Measurements from ENCODE around the gene CCDC97. TPM values are rescaled to one million over a fixed set of nuclear protein-coding genes. Genes with fewer than 3 reads are reported as not detected.

The CCDC97 gene
- total RNA-seq, 1 experiment from 2014 or later: 23.0 TPM

- no peak overlapping the region for H3K4me3 ChIP-seq (replicated peaks in 1 of 2; ENCODE audit: low read depth in 1 of 2, low read length in 2 of 2)
- ChIA-PET POLR2A (no interaction called here), CTCF (interaction anchor here (0.7 kb wide), 1 partner anchor 12 kb away, joined by 3 read pairs; no protein-coding TSS in a partner anchor), RAD21 (ENCODE audit: low non-redundant PET in 1 of 2, low total read pairs in 2 of 2, uncharacterized antibody in 2 of 2, unreplicated experiment in 2 of 2) (no interaction called here)
- BruUV-seq (replicated peaks): no TSS peak
- intact Hi-C loops (cut with micrococcal nuclease): no loop called here
- H3K9me3 ChIP-seq (ENCODE audit: control insufficient read depth in 1 of 2, insufficient read depth in 1 of 2, low read depth in 1 of 2, low read length in 2 of 2): no peaks in the 10 kb centered on the region
- no peak overlapping the region for H3K27ac ChIP-seq (ENCODE audit: low read depth, low read length)
- no peaks in the 10 kb centered on the region for H3K4me1 ChIP-seq (ENCODE audit: control insufficient read depth in 1 of 2, insufficient read depth in 2 of 2, low read length in 2 of 2)
- H4K20me1 ChIP-seq (ENCODE audit: insufficient read depth): no peaks in the 10 kb centered on the region
- H3K27me3 ChIP-seq (ENCODE audit: insufficient read depth, low read length): no peaks in the 10 kb centered on the region
- no peaks in the 10 kb centered on the region for H3K9me2 ChIP-seq (ENCODE audit: insufficient read depth)
- peaks cover 84 to 87% of the 10 kb centered on the region in 2 experiments for H3K36me3 ChIP-seq (ENCODE audit: control insufficient read depth in 1 of 2, insufficient read depth in 2 of 2, low read length in 2 of 2)
- H3K4me2 ChIP-seq (ENCODE audit: low read length): no peak overlapping the region
- H3K79me2 ChIP-seq (ENCODE audit: insufficient read depth, low read length): peaks cover 65% of the 10 kb centered on the region; the same call in 1 of the 2 replicates
- no peak for DNase-seq (ENCODE audit: low read depth, low spot score)
- ATAC-seq: no peak; the same call in 1 of the 2 replicates
- no peak overlapping the region for H3K9ac ChIP-seq (ENCODE audit: low read length)
- TF ChIP-seq YY1 (IDR thresholded peaks at IDR 0.05; ENCODE audit: extremely low read depth, insufficient replicate concordance, low read depth, low read length): no peak
- H2AFZ ChIP-seq (ENCODE audit: low read depth, low read length, poor library complexity, severe bottlenecking): no peak overlapping the region
Observed at GRCh38 chr19:41274802-41275201, 35.2 kb upstream of the CCDC97 start.

GRCh38 chr19:41276231-41276630 lies 33.7 kb upstream of the CCDC97 start:
- peaks cover 87 to 95% of the 10 kb centered on the region in 2 experiments for H3K36me3 ChIP-seq (ENCODE audit: control insufficient read depth in 1 of 2, insufficient read depth in 2 of 2, low read length in 2 of 2)
- no peak overlapping the region for H2AFZ ChIP-seq (ENCODE audit: low read depth, low read length, poor library complexity, severe bottlenecking)
- H3K4me2 ChIP-seq (ENCODE audit: low read length): no peak overlapping the region
- no peaks in the 10 kb centered on the region for H3K9me3 ChIP-seq (ENCODE audit: control insufficient read depth in 1 of 2, insufficient read depth in 1 of 2, low read depth in 1 of 2, low read length in 2 of 2)
- CTCF ChIA-PET: no interaction called here
- no peaks in the 10 kb centered on the region for H3K4me1 ChIP-seq (ENCODE audit: control insufficient read depth in 1 of 2, insufficient read depth in 2 of 2, low read length in 2 of 2)
- no peaks in the 10 kb centered on the region for H4K20me1 ChIP-seq (ENCODE audit: insufficient read depth)
- TF ChIP-seq FOSL1 (IDR thresholded peaks at IDR 0.05; ENCODE audit: low read depth) (no peak), ELF1 (IDR thresholded peaks at IDR 0.05; ENCODE audit: borderline replicate concordance, low read depth) (no peak), SP1 (IDR thresholded peaks at IDR 0.05; ENCODE audit: low read depth) (no peak), POLR2A (IDR thresholded peaks at IDR 0.05; ENCODE audit: borderline replicate concordance, extremely low read depth, insufficient read depth, insufficient read length) (no peak), ZFX (IDR thresholded peaks at IDR 0.05) (no peak), CBX3 (IDR thresholded peaks at IDR 0.05; ENCODE audit: low read depth) (no peak), REST (IDR thresholded peaks at IDR 0.05; ENCODE audit: low read depth) (no peak), CTCF (IDR thresholded peaks at IDR 0.05 in 2 of 3, conservative IDR thresholded peaks at IDR 0.05 in 1 of 3; ENCODE audit: borderline replicate concordance in 1 of 3, insufficient read depth in 1 of 3, low read depth in 2 of 3, low read length in 2 of 3) (no peak), TCF7L2 (IDR thresholded peaks at IDR 0.05; ENCODE audit: borderline replicate concordance, extremely low read depth, insufficient read depth, insufficient read length) (no peak)
- no peak overlapping the region for H3K9ac ChIP-seq (ENCODE audit: low read length)
- ATAC-seq (no peak), DNase-seq (ENCODE audit: low read depth, low spot score) (no peak)
- POLR2A ChIA-PET: no interaction called here
- H3K79me2 ChIP-seq (ENCODE audit: insufficient read depth, low read length): peaks cover 62% of the 10 kb centered on the region; the same call in 1 of the 2 replicates
- RAD21 ChIA-PET (ENCODE audit: low non-redundant PET in 1 of 2, low total read pairs in 2 of 2, uncharacterized antibody in 2 of 2, unreplicated experiment in 2 of 2): no interaction called here
- no peaks in the 10 kb centered on the region for H3K27me3 ChIP-seq (ENCODE audit: insufficient read depth, low read length)
- intact Hi-C loops (cut with micrococcal nuclease): no loop called here
- no TSS peak for BruUV-seq (replicated peaks)
- H3K9me2 ChIP-seq (ENCODE audit: insufficient read depth): no peaks in the 10 kb centered on the region
- H3K4me3 ChIP-seq (replicated peaks in 1 of 2; ENCODE audit: low read depth in 1 of 2, low read length in 2 of 2): no peak overlapping the region
- no peak overlapping the region for H3K27ac ChIP-seq (ENCODE audit: low read depth, low read length)

All from HCT116 (cell line).